HEK293 (cell line): ENCODE results near the gene MCM10.

Source experiments
- ZNF639 ChIP-seq: fragments of 450-650 bp; formaldehyde crosslinking; IDR thresholded peaks from 2 replicates; pipeline ENCODE4 v1.5.1; 2016; ENCODE audit warnings: missing biosample characterization, missing genetic modification characterization
- ZNF776 ChIP-seq: fragments of 450-650 bp; formaldehyde crosslinking; IDR thresholded peaks from 2 replicates; pipeline ENCODE4 v1.5.0; 2017; ENCODE audit warnings: missing biosample characterization, missing genetic modification characterization, borderline replicate concordance

GRCh38 chr10:13247246-13247645, 85.9 kb downstream of the MCM10 start:
- TF ChIP-seq ZNF639, result no peak
- TF ChIP-seq ZNF776 (tag by site-specific recombination), result no peak
